Neural progenitor cell (in vitro differentiated cells): ENCODE measurements around the gene BMAL2.

ENCODE experiments used
- EZH2 ChIP-seq: fragments of 200-600 bp; sonication (generic); IDR thresholded peaks from 2 replicates; pipeline ENCODE4 v1.6.1; 2017; ENCODE audit warnings: antibody characterized with exemption, mild to moderate bottlenecking, moderate library complexity
- EZH2phosphoT487 ChIP-seq: fragments of 200-600 bp; sonication (generic); IDR thresholded peaks from 2 replicates; pipeline ENCODE4 v1.6.1; 2017; ENCODE audit warnings: antibody characterized with exemption
- TF ChIP-seq, protein P1 (sequence below): fragments of 200-600 bp; sonication (generic); IDR thresholded peaks from 2 replicates; pipeline ENCODE4 v1.5.1; 2017; ENCODE audit warnings: antibody characterized with exemption, mild to moderate bottlenecking

DNA sequence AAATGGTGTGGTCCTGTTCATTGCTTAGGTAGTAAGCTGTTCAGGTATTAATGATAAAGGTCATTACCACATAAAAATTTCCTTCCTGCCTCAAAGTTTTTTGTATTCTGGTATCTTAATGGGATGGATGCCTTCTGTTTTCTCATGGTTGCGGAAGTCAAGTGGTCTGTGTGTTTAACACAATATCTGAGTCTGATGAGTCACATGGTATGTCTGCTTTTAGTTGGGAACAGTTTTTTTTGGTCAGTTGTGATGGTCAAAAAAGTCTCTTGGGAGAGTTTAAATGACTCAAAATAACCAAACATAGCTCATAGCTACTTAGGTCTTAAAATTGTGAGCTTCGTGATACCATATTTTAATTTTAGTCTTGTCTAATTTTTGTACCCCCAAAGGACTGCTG is 47.9 kb upstream of the BMAL2 start:
- TF ChIP-seq, protein P1, sequence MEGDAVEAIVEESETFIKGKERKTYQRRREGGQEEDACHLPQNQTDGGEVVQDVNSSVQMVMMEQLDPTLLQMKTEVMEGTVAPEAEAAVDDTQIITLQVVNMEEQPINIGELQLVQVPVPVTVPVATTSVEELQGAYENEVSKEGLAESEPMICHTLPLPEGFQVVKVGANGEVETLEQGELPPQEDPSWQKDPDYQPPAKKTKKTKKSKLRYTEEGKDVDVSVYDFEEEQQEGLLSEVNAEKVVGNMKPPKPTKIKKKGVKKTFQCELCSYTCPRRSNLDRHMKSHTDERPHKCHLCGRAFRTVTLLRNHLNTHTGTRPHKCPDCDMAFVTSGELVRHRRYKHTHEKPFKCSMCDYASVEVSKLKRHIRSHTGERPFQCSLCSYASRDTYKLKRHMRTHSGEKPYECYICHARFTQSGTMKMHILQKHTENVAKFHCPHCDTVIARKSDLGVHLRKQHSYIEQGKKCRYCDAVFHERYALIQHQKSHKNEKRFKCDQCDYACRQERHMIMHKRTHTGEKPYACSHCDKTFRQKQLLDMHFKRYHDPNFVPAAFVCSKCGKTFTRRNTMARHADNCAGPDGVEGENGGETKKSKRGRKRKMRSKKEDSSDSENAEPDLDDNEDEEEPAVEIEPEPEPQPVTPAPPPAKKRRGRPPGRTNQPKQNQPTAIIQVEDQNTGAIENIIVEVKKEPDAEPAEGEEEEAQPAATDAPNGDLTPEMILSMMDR = no peak
- no peak for TF ChIP-seq EZH2
- TF ChIP-seq EZH2phosphoT487 = no peak
